GM12878 (cell line): ENCODE measurements around the gene PSMC6. TPM values are rescaled to one million over a fixed set of nuclear protein-coding genes. Genes with fewer than 3 reads are reported as not detected.

Experiments
- NR2C2 ChIP-seq: IDR thresholded peaks from 2 replicates; pipeline ENCODE4 v1.6.1; 2011; ENCODE audit warnings: borderline replicate concordance, low read depth; ENCODE audit not compliant: control insufficient read depth, insufficient read length
- SMC3 ChIP-seq: IDR thresholded peaks from 2 replicates; pipeline ENCODE4 v1.6.1; 2011; ENCODE audit warnings: low read length, improper control_type of control experiment, borderline replicate concordance
- polyA plus RNA-seq, 11 experiments: library from polyadenylated mRNA; depleted of rRNA in 4 of 11; unstranded in 6 of 11; stranded (reverse) in 5 of 11; fragments of >200 nt; fragmentation: Nextera tagmentation in 4 of 11; fragmentation: Illumina TruSeq in 1 of 11; extraction: Ambion mirVana in 4 of 11; extraction: Trizol in 1 of 11; gene quantifications; 1 replicate in 1 of 11; 2 replicates in 10 of 11; pipeline versions ENCODE4 v1.2.1 to v1.2.3, GENCODE V29; 2011 to 2016; ENCODE audit warnings: inconsistent platforms in 2 of 11, missing spikeins in 2 of 11, low read depth in 1 of 11
- total RNA-seq, 4 experiments: library from RNA; depleted of rRNA in 3 of 4; stranded (reverse); fragments of >200 nt in 3 of 4; fragmentation: Illumina TruSeq in 1 of 4; extraction: Trizol in 1 of 4; gene quantifications; 2 replicates each; pipeline versions ENCODE4 v1.2.1 to v1.2.3, GENCODE V29; 2013 to 2021
- TF ChIP-seq, protein P1 (sequence below): fragments of 450-650 bp; IDR thresholded peaks from 2 replicates; pipeline ENCODE4 v1.6.1; 2016; ENCODE audit warnings: mild to moderate bottlenecking, moderate library complexity, borderline replicate concordance
- TF ChIP-seq, protein P2 (sequence below): fragments of 450-650 bp; IDR thresholded peaks from 2 replicates; pipeline ENCODE4 v1.6.1; 2018; ENCODE audit warnings: mild to moderate bottlenecking, low read depth, moderate library complexity; ENCODE audit not compliant: partially characterized antibody
- TF ChIP-seq, protein P3 (sequence below): IDR thresholded peaks from 2 replicates; pipeline ENCODE4 v1.6.1; 2011; ENCODE audit warnings: low read depth, mild to moderate bottlenecking, low read length, moderate library complexity, borderline replicate concordance; ENCODE audit errors: extremely low read depth
- TF ChIP-seq, protein P4 (sequence below): IDR thresholded peaks from 2 replicates; pipeline ENCODE4 v1.6.1; 2011; ENCODE audit warnings: mild to moderate bottlenecking, low read depth, low read length, moderate library complexity; ENCODE audit not compliant: insufficient replicate concordance

PSMC6 gene
- total and polyA plus RNA-seq, 10 of the 15 experiments (the other 5 are each of a cell fraction or from before 2014, with no cell fraction given): 71.4 to 192 (median 153) TPM

DNA sequence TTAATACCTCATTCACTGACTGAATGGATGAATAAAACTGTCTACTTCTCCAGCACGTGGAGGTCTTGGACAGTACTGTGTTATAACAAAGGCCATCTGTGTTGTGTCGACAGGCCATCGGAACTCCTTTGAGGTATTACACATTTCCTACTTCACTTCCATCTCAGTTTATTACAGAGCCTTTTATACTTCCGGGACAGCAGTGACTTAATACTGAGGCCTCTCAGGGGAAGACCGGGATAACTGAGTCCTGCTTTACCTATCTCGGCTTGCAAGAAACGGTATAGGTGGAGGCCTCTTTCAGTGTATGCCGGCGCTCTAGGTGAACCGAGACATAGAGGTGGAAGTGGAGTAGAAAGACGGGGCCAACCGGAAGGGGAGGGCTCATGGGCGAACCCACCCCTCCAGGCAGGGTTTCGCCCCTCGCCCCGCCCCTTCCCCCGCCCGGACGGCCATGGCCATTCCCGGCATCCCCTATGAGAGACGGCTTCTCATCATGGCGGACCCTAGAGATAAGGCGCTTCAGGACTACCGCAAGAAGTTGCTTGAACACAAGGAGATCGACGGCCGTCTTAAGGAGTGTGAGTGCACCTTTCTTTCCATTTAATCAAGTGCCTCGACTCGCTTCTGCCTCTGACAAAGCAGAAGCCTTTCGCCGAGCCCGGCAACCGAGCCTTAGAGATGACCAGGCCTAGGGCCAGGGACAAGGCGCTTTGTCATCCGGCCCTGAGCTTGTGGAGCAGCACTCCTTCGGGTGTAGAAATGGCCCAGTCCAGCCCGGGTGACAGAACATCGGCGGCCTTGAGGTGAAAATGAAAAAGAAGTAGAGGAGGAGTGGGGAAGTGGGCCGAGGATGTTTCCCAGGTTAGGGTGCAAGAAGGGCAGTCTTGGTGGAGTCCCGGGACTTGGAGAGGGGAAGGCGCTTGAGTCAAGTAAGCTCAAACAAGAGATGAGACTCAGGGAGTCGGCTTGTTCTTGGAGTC is at the start of gene PSMC6 (continued):
- TF ChIP-seq, protein P1, sequence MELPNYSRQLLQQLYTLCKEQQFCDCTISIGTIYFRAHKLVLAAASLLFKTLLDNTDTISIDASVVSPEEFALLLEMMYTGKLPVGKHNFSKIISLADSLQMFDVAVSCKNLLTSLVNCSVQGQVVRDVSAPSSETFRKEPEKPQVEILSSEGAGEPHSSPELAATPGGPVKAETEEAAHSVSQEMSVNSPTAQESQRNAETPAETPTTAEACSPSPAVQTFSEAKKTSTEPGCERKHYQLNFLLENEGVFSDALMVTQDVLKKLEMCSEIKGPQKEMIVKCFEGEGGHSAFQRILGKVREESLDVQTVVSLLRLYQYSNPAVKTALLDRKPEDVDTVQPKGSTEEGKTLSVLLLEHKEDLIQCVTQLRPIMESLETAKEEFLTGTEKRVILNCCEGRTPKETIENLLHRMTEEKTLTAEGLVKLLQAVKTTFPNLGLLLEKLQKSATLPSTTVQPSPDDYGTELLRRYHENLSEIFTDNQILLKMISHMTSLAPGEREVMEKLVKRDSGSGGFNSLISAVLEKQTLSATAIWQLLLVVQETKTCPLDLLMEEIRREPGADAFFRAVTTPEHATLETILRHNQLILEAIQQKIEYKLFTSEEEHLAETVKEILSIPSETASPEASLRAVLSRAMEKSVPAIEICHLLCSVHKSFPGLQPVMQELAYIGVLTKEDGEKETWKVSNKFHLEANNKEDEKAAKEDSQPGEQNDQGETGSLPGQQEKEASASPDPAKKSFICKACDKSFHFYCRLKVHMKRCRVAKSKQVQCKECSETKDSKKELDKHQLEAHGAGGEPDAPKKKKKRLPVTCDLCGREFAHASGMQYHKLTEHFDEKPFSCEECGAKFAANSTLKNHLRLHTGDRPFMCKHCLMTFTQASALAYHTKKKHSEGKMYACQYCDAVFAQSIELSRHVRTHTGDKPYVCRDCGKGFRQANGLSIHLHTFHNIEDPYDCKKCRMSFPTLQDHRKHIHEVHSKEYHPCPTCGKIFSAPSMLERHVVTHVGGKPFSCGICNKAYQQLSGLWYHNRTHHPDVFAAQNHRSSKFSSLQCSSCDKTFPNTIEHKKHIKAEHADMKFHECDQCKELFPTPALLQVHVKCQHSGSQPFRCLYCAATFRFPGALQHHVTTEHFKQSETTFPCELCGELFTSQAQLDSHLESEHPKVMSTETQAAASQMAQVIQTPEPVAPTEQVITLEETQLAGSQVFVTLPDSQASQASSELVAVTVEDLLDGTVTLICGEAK: peak; percentile 78; the same call in 1 of the 2 replicates
- TF ChIP-seq, protein P2, sequence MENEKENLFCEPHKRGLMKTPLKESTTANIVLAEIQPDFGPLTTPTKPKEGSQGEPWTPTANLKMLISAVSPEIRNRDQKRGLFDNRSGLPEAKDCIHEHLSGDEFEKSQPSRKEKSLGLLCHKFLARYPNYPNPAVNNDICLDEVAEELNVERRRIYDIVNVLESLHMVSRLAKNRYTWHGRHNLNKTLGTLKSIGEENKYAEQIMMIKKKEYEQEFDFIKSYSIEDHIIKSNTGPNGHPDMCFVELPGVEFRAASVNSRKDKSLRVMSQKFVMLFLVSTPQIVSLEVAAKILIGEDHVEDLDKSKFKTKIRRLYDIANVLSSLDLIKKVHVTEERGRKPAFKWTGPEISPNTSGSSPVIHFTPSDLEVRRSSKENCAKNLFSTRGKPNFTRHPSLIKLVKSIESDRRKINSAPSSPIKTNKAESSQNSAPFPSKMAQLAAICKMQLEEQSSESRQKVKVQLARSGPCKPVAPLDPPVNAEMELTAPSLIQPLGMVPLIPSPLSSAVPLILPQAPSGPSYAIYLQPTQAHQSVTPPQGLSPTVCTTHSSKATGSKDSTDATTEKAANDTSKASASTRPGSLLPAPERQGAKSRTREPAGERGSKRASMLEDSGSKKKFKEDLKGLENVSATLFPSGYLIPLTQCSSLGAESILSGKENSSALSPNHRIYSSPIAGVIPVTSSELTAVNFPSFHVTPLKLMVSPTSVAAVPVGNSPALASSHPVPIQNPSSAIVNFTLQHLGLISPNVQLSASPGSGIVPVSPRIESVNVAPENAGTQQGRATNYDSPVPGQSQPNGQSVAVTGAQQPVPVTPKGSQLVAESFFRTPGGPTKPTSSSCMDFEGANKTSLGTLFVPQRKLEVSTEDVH: no peak
- TF ChIP-seq SMC3 (no peak), NR2C2 (no peak)
- TF ChIP-seq, protein P3, sequence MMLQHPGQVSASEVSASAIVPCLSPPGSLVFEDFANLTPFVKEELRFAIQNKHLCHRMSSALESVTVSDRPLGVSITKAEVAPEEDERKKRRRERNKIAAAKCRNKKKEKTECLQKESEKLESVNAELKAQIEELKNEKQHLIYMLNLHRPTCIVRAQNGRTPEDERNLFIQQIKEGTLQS: no peak
- TF ChIP-seq, protein P4, sequence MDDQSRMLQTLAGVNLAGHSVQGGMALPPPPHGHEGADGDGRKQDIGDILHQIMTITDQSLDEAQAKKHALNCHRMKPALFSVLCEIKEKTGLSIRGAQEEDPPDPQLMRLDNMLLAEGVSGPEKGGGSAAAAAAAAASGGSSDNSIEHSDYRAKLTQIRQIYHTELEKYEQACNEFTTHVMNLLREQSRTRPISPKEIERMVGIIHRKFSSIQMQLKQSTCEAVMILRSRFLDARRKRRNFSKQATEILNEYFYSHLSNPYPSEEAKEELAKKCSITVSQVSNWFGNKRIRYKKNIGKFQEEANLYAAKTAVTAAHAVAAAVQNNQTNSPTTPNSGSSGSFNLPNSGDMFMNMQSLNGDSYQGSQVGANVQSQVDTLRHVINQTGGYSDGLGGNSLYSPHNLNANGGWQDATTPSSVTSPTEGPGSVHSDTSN: no peak
